Measurements from ENCODE around the gene PDE4D.

The PDE4D gene

DNA sequence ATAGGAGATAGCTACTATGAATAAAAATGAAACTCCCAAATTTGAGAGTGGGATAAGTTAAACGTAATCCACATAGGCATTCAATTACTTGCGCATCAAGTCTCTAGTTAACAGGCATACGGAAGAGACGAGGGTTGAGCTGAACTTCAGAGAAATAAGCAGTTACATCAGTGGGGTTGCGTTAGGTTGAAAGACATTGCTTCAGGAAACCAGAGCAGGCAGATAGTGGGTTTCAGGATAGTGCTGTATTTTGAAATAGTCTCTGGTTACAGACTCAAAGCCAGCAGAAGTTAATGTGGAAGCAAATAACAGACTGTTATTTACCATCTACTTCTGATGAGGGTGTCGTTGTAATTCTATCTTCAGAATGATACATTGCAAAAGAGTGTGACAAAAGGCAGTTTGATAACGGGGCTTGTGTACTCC lies 533.4 kb downstream of the PDE4D start:
- no peak for DNase-seq (ENCODE audit: low read depth)

GRCh38 chr5:59358005-59358861 lies 535.3 kb downstream of the PDE4D start:
- no peak for DNase-seq (ENCODE audit: low read depth)

- no peak for DNase-seq (ENCODE audit: low read depth)
Observed at GRCh38 chr5:59357381-59357977, 536.0 kb downstream of the PDE4D start.

DNA sequence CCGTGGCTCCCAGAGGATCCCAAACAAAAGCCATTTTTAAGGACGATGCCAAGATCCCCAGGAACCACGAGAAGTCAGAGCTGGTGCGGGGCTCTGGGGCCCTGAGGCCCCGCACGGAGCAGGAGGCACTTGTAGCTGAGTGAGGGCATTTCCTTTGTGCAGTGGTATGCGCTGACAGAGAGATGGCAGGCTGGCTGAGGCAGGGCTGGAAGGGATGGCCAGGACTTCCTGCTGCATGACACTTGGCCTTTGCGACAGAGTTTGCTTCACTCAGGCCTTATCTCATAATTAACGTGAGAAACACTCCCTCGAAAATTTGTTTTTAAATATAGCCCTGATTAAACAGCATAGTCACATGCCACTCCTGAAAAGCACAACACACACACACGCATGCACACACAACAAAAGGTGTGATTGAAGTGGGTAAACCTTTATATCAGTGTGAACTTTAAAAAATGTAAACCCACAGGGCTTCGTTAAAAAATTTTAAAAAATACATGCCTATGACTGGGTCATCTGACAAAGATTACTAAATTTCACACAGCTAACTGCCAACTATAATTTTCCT lies 536.6 kb downstream of the PDE4D start:
- no peak for DNase-seq (ENCODE audit: low read depth)

GRCh38 chr5:59354811-59355210 lies 538.7 kb downstream of the PDE4D start:
- DNase-seq (ENCODE audit: low read depth) = no peak

GRCh38 chr5:59354274-59354673 lies 539.3 kb downstream of the PDE4D start:
- no peak for DNase-seq (ENCODE audit: low read depth)

- DNase-seq (ENCODE audit: low read depth) = no peak
Observed at GRCh38 chr5:59351076-59351794, 542.3 kb downstream of the PDE4D start.

- no peak for DNase-seq (ENCODE audit: low read depth)
Observed at GRCh38 chr5:59348189-59348588, 545.3 kb downstream of the PDE4D start.

DNA sequence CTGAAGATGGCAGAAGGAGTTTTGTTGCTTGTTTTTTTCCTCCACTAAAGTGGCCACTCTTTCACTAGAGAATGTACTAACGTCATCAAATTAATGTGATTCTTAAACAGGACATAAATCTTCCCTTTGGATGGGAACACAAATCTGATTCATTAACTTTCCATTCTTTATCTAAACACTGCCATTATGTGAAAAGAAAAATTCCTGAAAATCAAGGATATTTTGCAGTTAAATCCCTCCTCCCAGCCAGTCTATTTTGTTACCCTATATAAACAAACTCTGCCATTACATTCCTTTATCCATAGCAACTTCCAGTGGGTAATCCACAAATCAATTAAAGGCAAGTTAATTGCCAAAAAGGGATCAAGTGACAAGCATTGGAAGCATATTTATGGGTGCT lies 546.5 kb downstream of the PDE4D start:
- no peak for DNase-seq (ENCODE audit: low read depth)

DNA sequence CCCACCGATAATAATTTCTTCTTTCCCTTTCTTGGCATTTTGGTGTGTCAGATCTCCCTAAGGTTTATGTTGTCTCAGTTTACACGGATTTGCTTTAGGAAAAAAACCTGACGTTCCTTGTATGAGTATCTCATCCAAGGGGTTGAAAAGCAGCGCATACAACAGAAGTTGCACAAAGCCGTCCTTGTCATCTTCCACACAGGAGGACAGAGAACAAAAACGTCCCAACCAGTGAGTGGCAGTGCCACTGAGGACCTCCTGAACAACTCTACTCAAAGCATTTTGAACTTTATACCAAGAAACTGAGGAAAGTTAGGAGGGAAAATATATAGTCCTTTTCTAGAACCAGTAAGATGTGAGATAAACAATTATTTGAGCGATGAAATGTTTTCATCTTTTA lies 547.0 kb downstream of the PDE4D start:
- DNase-seq (ENCODE audit: low read depth) = no peak

GRCh38 chr5:59342181-59342580 lies 551.3 kb downstream of the PDE4D start:
- DNase-seq (ENCODE audit: low read depth) = no peak

DNA sequence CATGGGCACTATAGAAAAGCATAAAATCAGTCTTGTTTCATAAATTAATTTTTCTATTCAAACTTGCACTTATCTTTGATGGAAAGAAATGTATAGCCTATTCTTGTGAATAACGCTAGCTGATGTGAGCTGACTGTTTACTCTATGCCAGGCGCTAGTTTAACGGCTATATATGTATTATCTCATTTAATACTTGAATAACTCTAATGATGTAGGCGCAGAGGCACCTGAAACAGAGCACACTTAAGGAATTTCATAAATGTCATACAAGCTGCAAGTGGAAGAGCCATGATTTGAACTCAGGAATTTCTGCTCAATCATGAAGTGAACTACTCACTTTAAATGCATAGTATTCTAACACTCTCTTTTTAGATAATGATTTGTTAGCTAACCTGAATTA lies 551.8 kb downstream of the PDE4D start:
- DNase-seq (ENCODE audit: low read depth) = no peak

DNA sequence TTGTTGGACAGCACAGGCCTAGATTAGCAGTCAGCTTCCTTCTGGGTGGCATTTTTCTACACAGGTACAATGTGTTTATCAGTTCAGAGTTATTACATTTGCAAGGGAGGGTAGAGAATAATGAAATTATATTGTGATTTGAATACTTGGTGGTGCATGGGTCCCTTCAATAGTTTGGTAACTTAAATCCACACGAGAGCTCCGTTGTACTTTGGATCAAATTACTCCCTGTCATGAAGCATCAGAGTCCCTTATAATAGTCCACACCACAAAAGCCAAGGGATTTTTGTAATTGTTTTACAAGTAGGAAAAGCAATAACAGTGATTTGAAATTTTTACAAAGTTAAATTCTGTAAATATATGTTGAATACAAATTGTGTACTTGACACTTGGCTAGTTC lies 552.4 kb downstream of the PDE4D start:
- no peak for DNase-seq (ENCODE audit: low read depth)

DNA sequence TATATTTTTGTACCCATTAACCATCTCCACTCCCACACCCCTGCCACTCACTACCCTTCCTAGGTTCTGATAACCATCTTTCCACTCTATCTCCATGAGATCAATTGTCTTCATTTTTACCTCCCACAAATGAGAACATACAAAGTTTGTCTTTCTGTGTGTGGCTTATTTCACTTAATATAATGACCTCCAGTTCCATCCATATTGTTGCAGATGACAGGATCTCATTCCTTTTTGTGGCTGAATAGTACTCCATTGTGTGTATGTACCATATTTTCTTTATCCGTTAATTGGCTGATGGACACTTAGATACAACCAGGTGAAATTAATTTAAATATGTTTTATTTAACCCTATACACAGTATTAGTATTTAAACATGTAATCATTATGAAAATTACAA lies 552.9 kb downstream of the PDE4D start:
- DNase-seq (ENCODE audit: low read depth) = no peak

- DNase-seq (ENCODE audit: low read depth) = no peak
Observed at GRCh38 chr5:59337240-59337639, 556.3 kb downstream of the PDE4D start.

GRCh38 chr5:59335544-59335943 lies 558.0 kb downstream of the PDE4D start:
- no peak for DNase-seq (ENCODE audit: low read depth)

DNA sequence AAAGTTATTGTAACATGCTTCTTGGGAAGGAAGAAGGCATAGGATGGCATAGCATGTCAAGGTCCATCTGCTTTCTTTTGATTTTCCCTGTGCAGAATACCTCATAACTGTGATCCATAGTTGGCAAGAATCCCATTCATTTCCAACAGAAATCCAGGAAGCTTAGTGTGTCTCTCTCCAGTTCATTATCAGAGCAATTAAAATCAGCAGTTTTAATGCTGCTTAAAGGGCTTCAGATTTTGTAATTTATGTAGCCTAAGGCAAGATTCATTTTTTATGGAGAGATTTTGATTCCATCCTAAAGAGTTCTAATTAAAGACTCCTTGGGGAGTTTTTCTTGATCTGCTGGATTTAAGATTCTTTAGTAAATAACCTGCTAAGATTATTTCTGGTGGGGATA lies 560.1 kb downstream of the PDE4D start:
- no peak for DNase-seq (ENCODE audit: low read depth)

DNA sequence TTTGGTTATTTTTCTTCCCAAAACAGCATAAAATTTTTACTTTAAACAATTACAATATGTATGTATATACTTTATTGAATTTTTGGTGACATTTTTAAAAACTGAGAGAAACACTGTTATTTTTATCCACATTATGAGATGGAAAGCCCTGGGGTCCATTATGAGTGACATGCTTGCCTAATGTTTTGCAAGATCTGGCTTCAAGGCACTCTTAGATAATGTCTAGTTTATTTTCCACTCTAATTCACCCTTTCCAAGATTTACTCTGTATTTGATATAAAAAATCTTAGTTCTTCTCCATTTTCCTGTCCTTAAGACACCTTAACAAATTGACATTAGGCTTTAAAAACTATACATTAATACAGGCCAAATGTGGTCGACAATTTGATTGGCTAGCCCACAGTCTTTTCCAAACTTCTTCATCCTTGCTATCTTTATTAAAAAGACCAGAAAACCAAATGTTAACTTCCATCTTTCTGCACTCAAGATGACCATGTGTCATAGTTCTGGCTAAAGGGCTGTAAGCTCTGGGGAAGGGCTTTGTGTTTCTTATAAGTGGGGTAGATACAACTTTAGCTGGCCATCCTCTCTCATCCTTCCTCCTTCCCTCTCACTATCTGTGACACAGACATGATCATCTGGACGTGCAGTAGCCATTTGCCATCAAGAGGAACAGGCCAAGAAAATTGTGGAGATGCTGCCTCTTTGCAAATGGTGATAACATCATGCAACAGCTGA lies 561.1 kb downstream of the PDE4D start:
- no peak for DNase-seq (ENCODE audit: low read depth)

DNA sequence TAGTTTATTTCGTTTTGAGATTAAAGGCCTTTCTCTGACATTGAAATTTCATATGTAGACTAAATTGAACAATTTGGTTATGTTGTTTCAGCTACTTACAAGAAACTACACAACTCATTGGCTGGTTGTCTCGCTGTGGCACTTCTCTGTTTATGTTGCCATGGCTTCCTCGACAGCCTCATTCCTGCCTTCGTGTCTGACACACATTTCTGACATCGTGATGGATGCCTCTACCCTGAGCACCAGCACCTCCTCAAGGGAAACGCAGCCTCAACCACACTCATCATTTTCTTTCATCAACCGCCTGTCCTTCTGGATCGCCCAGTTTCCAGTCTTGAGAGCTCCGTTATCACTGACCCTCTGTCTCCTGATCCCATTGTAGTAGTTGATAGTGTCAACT lies 562.8 kb downstream of the PDE4D start:
- DNase-seq (ENCODE audit: low read depth) = no peak

GRCh38 chr5:59328709-59329296 lies 564.7 kb downstream of the PDE4D start:
- DNase-seq (ENCODE audit: low read depth) = no peak

- no peak for DNase-seq (ENCODE audit: low read depth)
Observed at GRCh38 chr5:59327191-59327980, 566.1 kb downstream of the PDE4D start.
